Measurements from ENCODE around the gene TMEM45B. TPM values are rescaled to one million over a fixed set of nuclear protein-coding genes. Genes with fewer than 3 reads are reported as not detected.

TMEM45B gene
- total RNA-seq, 1 donor = not detected

- peak; percentile 5 for DNase-seq (ENCODE audit: low read depth)
- peak overlapping the region; percentile 86 for H3K4me3 ChIP-seq (ENCODE audit: low read depth, low read length)
- no peak for TF ChIP-seq CTCF (IDR thresholded peaks at IDR 0.05; ENCODE audit: insufficient read depth, low read depth, low read length)
Measured at GRCh38 chr11:129894278-129895125, 78.9 kb downstream of the TMEM45B start.

- TF ChIP-seq CTCF (IDR thresholded peaks at IDR 0.05; ENCODE audit: insufficient read depth, low read depth, low read length) = no peak
- DNase-seq (ENCODE audit: low read depth) = peak; percentile 60
- H3K4me3 ChIP-seq (ENCODE audit: low read depth, low read length) = peak within 1 kb of the TSS; percentile 86
Measured at GRCh38 chr11:129895126-129896041, 79.7 kb downstream of the TMEM45B start, which contains the start of gene NFRKB. TSS of gene NFRKB (minus strand) at chr11:129895578. CDS start at chr11:129892849, 2,729 bp downstream.

GRCh38 chr11:129896062-129896461 is 80.4 kb downstream of the TMEM45B start:
- DNase-seq (ENCODE audit: low read depth) = peak; percentile 2
- peak overlapping the region; percentile 86 for H3K4me3 ChIP-seq (ENCODE audit: low read depth, low read length)
- no peak for TF ChIP-seq CTCF (IDR thresholded peaks at IDR 0.05; ENCODE audit: insufficient read depth, low read depth, low read length)

GRCh38 chr11:129905402-129905801 is 89.8 kb downstream of the TMEM45B start:
- no peak for TF ChIP-seq CTCF (IDR thresholded peaks at IDR 0.05; ENCODE audit: insufficient read depth, low read depth, low read length)
- no peak for DNase-seq (ENCODE audit: low read depth)
- H3K4me3 ChIP-seq (ENCODE audit: low read depth, low read length) = no peak overlapping the region

Small RNAs within 50 kb of the gene (small RNA-seq; reads per million reads assigned to genes)
- gene AP003327.1 = not detected

Other genes starting within 250 kb of the TMEM45B start
- 17.4 and 22.5 TPM in 2 replicates for gene NFRKB, start 79.7 kb downstream of the TMEM45B start, total RNA-seq
- gene PRDM10, start 187.0 kb downstream of the TMEM45B start, total RNA-seq = 6.1 and 8.6 TPM in 2 replicates

Data from fibroblast of villous mesenchyme (primary cell).